ENCODE results near the gene EFNA5.

GRCh38 chr5:107437986-107438510 is 232.7 kb downstream of the EFNA5 start:
- TF ChIP-seq RAD21 (IDR thresholded peaks at IDR 0.05; ENCODE audit: low read depth), result no peak
- no peak for TF ChIP-seq EZH2phosphoT487 (IDR thresholded peaks at IDR 0.05; ENCODE audit: borderline replicate concordance)
- TF ChIP-seq, protein P1, sequence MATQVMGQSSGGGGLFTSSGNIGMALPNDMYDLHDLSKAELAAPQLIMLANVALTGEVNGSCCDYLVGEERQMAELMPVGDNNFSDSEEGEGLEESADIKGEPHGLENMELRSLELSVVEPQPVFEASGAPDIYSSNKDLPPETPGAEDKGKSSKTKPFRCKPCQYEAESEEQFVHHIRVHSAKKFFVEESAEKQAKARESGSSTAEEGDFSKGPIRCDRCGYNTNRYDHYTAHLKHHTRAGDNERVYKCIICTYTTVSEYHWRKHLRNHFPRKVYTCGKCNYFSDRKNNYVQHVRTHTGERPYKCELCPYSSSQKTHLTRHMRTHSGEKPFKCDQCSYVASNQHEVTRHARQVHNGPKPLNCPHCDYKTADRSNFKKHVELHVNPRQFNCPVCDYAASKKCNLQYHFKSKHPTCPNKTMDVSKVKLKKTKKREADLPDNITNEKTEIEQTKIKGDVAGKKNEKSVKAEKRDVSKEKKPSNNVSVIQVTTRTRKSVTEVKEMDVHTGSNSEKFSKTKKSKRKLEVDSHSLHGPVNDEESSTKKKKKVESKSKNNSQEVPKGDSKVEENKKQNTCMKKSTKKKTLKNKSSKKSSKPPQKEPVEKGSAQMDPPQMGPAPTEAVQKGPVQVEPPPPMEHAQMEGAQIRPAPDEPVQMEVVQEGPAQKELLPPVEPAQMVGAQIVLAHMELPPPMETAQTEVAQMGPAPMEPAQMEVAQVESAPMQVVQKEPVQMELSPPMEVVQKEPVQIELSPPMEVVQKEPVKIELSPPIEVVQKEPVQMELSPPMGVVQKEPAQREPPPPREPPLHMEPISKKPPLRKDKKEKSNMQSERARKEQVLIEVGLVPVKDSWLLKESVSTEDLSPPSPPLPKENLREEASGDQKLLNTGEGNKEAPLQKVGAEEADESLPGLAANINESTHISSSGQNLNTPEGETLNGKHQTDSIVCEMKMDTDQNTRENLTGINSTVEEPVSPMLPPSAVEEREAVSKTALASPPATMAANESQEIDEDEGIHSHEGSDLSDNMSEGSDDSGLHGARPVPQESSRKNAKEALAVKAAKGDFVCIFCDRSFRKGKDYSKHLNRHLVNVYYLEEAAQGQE (IDR thresholded peaks at IDR 0.05; ENCODE audit: low read depth), result no peak
- TF ChIP-seq POLR2A (IDR thresholded peaks at IDR 0.05; ENCODE audit: borderline replicate concordance, extremely low read depth, insufficient read depth, insufficient read length), result no peak
- TF ChIP-seq CTCF (IDR thresholded peaks at IDR 0.05 in 2 of 3, conservative IDR thresholded peaks at IDR 0.05 in 1 of 3; ENCODE audit: borderline replicate concordance in 1 of 3, insufficient read depth in 1 of 3, low read depth in 2 of 3, low read length in 2 of 3), result no peak
- no peak for TF ChIP-seq TCF7L2 (IDR thresholded peaks at IDR 0.05; ENCODE audit: borderline replicate concordance, extremely low read depth, insufficient read depth, insufficient read length)
- TF ChIP-seq YY1 (IDR thresholded peaks at IDR 0.05; ENCODE audit: extremely low read depth, insufficient replicate concordance, low read depth, low read length), result no peak
- TF ChIP-seq POLR2AphosphoS5 (IDR thresholded peaks at IDR 0.05; ENCODE audit: low read depth, low read length), result no peak
- no peak for TF ChIP-seq SIN3A (IDR thresholded peaks at IDR 0.05; ENCODE audit: low read depth)
